ENCODE measurements around the gene PPP4R3B.
"Not testable (repeated sequence)": the region's sequence is repeated elsewhere in the genome, so short reads cannot be mapped to it uniquely, and the experiment has no call there.

Gene PPP4R3B

GRCh38 chr2:55581874-55582547 lies 35.4 kb downstream of the PPP4R3B start:
- no peaks in the 10 kb centered on the region for H3K9me3 ChIP-seq (ENCODE audit: insufficient read depth, low read depth, low read length)
- H4K20me1 ChIP-seq (ENCODE audit: insufficient read depth, low read length, poor library complexity, severe bottlenecking): peaks cover 5% of the 10 kb centered on the region
- no peaks in the 10 kb centered on the region for H3K79me2 ChIP-seq (ENCODE audit: insufficient read depth, low read length)
- no peak for TF ChIP-seq CTCF (conservative IDR thresholded peaks at IDR 0.05; ENCODE audit: low read length)
- TF ChIP-seq EZH2phosphoT487 (IDR thresholded peaks at IDR 0.05; ENCODE audit: borderline replicate concordance): no peak
- peaks cover 86% of the 10 kb centered on the region for H3K36me3 ChIP-seq (ENCODE audit: insufficient read depth, low read length)
- H3K4me1 ChIP-seq (ENCODE audit: insufficient read depth, low read length, poor library complexity, severe bottlenecking): no peaks in the 10 kb centered on the region
- no peak overlapping the region for H3K4me3 ChIP-seq (ENCODE audit: low read length, poor library complexity, severe bottlenecking)
- H3K4me2 ChIP-seq (ENCODE audit: low read depth, low read length, poor library complexity, severe bottlenecking): no peak overlapping the region
- no peaks in the 10 kb centered on the region for H3K9me2 ChIP-seq (replicated peaks; ENCODE audit: low read depth, low read length)
- H3K27me3 ChIP-seq (ENCODE audit: insufficient read depth, low read length, poor library complexity, severe bottlenecking): no peaks in the 10 kb centered on the region
- H2AFZ ChIP-seq (ENCODE audit: low read length): no peak overlapping the region
- H3K9ac ChIP-seq (ENCODE audit: low read depth, low read length, poor library complexity, severe bottlenecking): no peak overlapping the region
- no peaks in the 10 kb centered on the region for H3F3A ChIP-seq (ENCODE audit: low read depth)

- no peaks in the 10 kb centered on the region for H3K9me2 ChIP-seq (replicated peaks; ENCODE audit: low read depth, low read length)
- H3K79me2 ChIP-seq (ENCODE audit: insufficient read depth, low read length): no peaks in the 10 kb centered on the region
- no peaks in the 10 kb centered on the region for H3K4me1 ChIP-seq (ENCODE audit: insufficient read depth, low read length, poor library complexity, severe bottlenecking)
- peak; percentile 67 for TF ChIP-seq CTCF (conservative IDR thresholded peaks at IDR 0.05; ENCODE audit: low read length)
- no peak for TF ChIP-seq EZH2phosphoT487 (IDR thresholded peaks at IDR 0.05; ENCODE audit: borderline replicate concordance)
- no peaks in the 10 kb centered on the region for H3F3A ChIP-seq (ENCODE audit: low read depth)
- no peak overlapping the region for H3K4me3 ChIP-seq (ENCODE audit: low read length, poor library complexity, severe bottlenecking)
- H3K9me3 ChIP-seq (ENCODE audit: insufficient read depth, low read depth, low read length): no peaks in the 10 kb centered on the region
- H2AFZ ChIP-seq (ENCODE audit: low read length): no peak overlapping the region
- peaks cover 86% of the 10 kb centered on the region for H3K36me3 ChIP-seq (ENCODE audit: insufficient read depth, low read length)
- H4K20me1 ChIP-seq (ENCODE audit: insufficient read depth, low read length, poor library complexity, severe bottlenecking): peaks cover 5% of the 10 kb centered on the region
- H3K9ac ChIP-seq (ENCODE audit: low read depth, low read length, poor library complexity, severe bottlenecking): no peak overlapping the region
- H3K27me3 ChIP-seq (ENCODE audit: insufficient read depth, low read length, poor library complexity, severe bottlenecking): no peaks in the 10 kb centered on the region
- no peak overlapping the region for H3K4me2 ChIP-seq (ENCODE audit: low read depth, low read length, poor library complexity, severe bottlenecking)
These were observed 36.0 kb downstream of the PPP4R3B start for GRCh38 chr2:55581435-55581834.

GRCh38 chr2:55569002-55569401 lies 48.4 kb downstream of the PPP4R3B start:
- not testable (repeated sequence) for H2AFZ ChIP-seq (ENCODE audit: low read length); H3K27me3 ChIP-seq (ENCODE audit: insufficient read depth, low read length, poor library complexity, severe bottlenecking); H3K4me3 ChIP-seq (ENCODE audit: low read length, poor library complexity, severe bottlenecking); H3K79me2 ChIP-seq (ENCODE audit: insufficient read depth, low read length); H3K9me2 ChIP-seq (replicated peaks; ENCODE audit: low read depth, low read length); H4K20me1 ChIP-seq (ENCODE audit: insufficient read depth, low read length, poor library complexity, severe bottlenecking); H3K9me3 ChIP-seq (ENCODE audit: insufficient read depth, low read depth, low read length); H3K4me2 ChIP-seq (ENCODE audit: low read depth, low read length, poor library complexity, severe bottlenecking); H3F3A ChIP-seq (ENCODE audit: low read depth); H3K9ac ChIP-seq (ENCODE audit: low read depth, low read length, poor library complexity, severe bottlenecking)
- Histone ChIP-seq H3K36me3 (ENCODE audit: insufficient read depth, low read length) (peaks cover 38% of the 10 kb centered on the region), H3K4me1 (ENCODE audit: insufficient read depth, low read length, poor library complexity, severe bottlenecking) (peaks cover 15% of the 10 kb centered on the region)

- no peak overlapping the region for H3K9ac ChIP-seq (ENCODE audit: low read depth, low read length, poor library complexity, severe bottlenecking)
- H3K27me3 ChIP-seq (ENCODE audit: insufficient read depth, low read length, poor library complexity, severe bottlenecking): no peaks in the 10 kb centered on the region
- H3K4me1 ChIP-seq (ENCODE audit: insufficient read depth, low read length, poor library complexity, severe bottlenecking): peaks cover 15% of the 10 kb centered on the region
- no peaks in the 10 kb centered on the region for H3K9me2 ChIP-seq (replicated peaks; ENCODE audit: low read depth, low read length)
- no peaks in the 10 kb centered on the region for H3K9me3 ChIP-seq (ENCODE audit: insufficient read depth, low read depth, low read length)
- H3F3A ChIP-seq (ENCODE audit: low read depth): no peaks in the 10 kb centered on the region
- TF ChIP-seq EZH2phosphoT487 (IDR thresholded peaks at IDR 0.05; ENCODE audit: borderline replicate concordance) (no peak), CTCF (conservative IDR thresholded peaks at IDR 0.05; ENCODE audit: low read length) (no peak)
- no peak overlapping the region for H3K4me3 ChIP-seq (ENCODE audit: low read length, poor library complexity, severe bottlenecking)
- no peaks in the 10 kb centered on the region for H3K79me2 ChIP-seq (ENCODE audit: insufficient read depth, low read length)
- no peak overlapping the region for H2AFZ ChIP-seq (ENCODE audit: low read length)
- peaks cover 48% of the 10 kb centered on the region for H3K36me3 ChIP-seq (ENCODE audit: insufficient read depth, low read length)
- no peak overlapping the region for H3K4me2 ChIP-seq (ENCODE audit: low read depth, low read length, poor library complexity, severe bottlenecking)
- no peaks in the 10 kb centered on the region for H4K20me1 ChIP-seq (ENCODE audit: insufficient read depth, low read length, poor library complexity, severe bottlenecking)
These were observed 50.1 kb downstream of the PPP4R3B start for GRCh38 chr2:55567298-55567697.
